ENCODE results near the gene COPG1. TPM values are rescaled to one million over a fixed set of nuclear protein-coding genes. Genes with fewer than 3 reads are reported as not detected.

COPG1 gene
- total RNA-seq, 4 donors from 2014 or later: 64.6 to 95.8 (median 74.0) TPM

GRCh38 chr3:129304146-129304961 is 54.9 kb downstream of the COPG1 start:
- H3K36me3 ChIP-seq: peaks cover 0 to 56% of the 10 kb centered on the region in 2 donors
- no peaks in the 10 kb centered on the region for H3K27me3 ChIP-seq
- no peak overlapping the region for H3K4me3 ChIP-seq
- no peak for ATAC-seq
- WGBS, 2 donors (ENCODE audit: low coverage in 1 of 2): 25 to 50% methylated on average over 1 to 3 of the region's 3 CpGs
- H3K4me1 ChIP-seq: peaks cover 0 to 23% (median 7%) of the 10 kb centered on the region in 3 donors
- TF ChIP-seq POLR2AphosphoS5 (IDR thresholded peaks at IDR 0.05): no peak
- TF ChIP-seq POLR2A (IDR thresholded peaks at IDR 0.05): no peak
- TF ChIP-seq, protein P1, sequence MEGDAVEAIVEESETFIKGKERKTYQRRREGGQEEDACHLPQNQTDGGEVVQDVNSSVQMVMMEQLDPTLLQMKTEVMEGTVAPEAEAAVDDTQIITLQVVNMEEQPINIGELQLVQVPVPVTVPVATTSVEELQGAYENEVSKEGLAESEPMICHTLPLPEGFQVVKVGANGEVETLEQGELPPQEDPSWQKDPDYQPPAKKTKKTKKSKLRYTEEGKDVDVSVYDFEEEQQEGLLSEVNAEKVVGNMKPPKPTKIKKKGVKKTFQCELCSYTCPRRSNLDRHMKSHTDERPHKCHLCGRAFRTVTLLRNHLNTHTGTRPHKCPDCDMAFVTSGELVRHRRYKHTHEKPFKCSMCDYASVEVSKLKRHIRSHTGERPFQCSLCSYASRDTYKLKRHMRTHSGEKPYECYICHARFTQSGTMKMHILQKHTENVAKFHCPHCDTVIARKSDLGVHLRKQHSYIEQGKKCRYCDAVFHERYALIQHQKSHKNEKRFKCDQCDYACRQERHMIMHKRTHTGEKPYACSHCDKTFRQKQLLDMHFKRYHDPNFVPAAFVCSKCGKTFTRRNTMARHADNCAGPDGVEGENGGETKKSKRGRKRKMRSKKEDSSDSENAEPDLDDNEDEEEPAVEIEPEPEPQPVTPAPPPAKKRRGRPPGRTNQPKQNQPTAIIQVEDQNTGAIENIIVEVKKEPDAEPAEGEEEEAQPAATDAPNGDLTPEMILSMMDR (IDR thresholded peaks at IDR 0.05): no peak
- TF ChIP-seq EP300 (IDR thresholded peaks at IDR 0.05): no peak
- peak overlapping the region in 3 of 4 donors; percentile 54 to 81 (median 78) for H3K27ac ChIP-seq
- no peaks in the 10 kb centered on the region for H3K9me3 ChIP-seq

- peaks cover 0 to 51% of the 10 kb centered on the region in 2 donors for H3K36me3 ChIP-seq
These were observed 55.5 kb downstream of the COPG1 start for GRCh38 chr3:129304962-129305222.

GRCh38 chr3:129305592-129306091 is 56.2 kb downstream of the COPG1 start:
- peak overlapping the region; percentile 3 to 37 for H3K4me3 ChIP-seq
- peaks cover 0 to 23% (median 7%) of the 10 kb centered on the region in 3 donors for H3K4me1 ChIP-seq
- no peaks in the 10 kb centered on the region for H3K9me3 ChIP-seq
- peak; percentile 93 for ATAC-seq
- H3K27me3 ChIP-seq: no peaks in the 10 kb centered on the region
- peaks cover 0 to 43% of the 10 kb centered on the region in 2 donors for H3K36me3 ChIP-seq
- TF ChIP-seq POLR2AphosphoS5 (IDR thresholded peaks at IDR 0.05): peak; percentile 79
- TF ChIP-seq EP300 (IDR thresholded peaks at IDR 0.05): no peak
- TF ChIP-seq POLR2A (IDR thresholded peaks at IDR 0.05): peak in 1 of 2 donors; percentile 13
- TF ChIP-seq, protein P1 (IDR thresholded peaks at IDR 0.05): peak in 1 of 4 experiments; percentile 24
- WGBS, 2 donors (ENCODE audit: low coverage in 1 of 2): 1 to 7% methylated on average over 7 to 15 of the region's 26 CpGs
- H3K27ac ChIP-seq: peak overlapping the region; percentile 32 to 85 (median 80)

More at GRCh38 chr3:129304962-129305222, 55.5 kb downstream of the COPG1 start:
- Histone ChIP-seq H3K27me3 (no peaks in the 10 kb centered on the region), H3K9me3 (no peaks in the 10 kb centered on the region), H3K27ac (peak overlapping the region in 3 of 4 donors; percentile 54 to 81 (median 78)), H3K4me3 (no peak overlapping the region), H3K4me1 (peaks cover 0 to 23% (median 7%) of the 10 kb centered on the region in 3 donors)
- TF ChIP-seq, protein P1 (IDR thresholded peaks at IDR 0.05): no peak
- no peak for TF ChIP-seq POLR2AphosphoS5 (IDR thresholded peaks at IDR 0.05)
- no peak for TF ChIP-seq POLR2A (IDR thresholded peaks at IDR 0.05)
- no peak for TF ChIP-seq EP300 (IDR thresholded peaks at IDR 0.05)
- ATAC-seq: no peak
- 83% methylated on average over 1 of the region's 1 CpG for WGBS, 2 donors (ENCODE audit: low coverage in 1 of 2)

DNA sequence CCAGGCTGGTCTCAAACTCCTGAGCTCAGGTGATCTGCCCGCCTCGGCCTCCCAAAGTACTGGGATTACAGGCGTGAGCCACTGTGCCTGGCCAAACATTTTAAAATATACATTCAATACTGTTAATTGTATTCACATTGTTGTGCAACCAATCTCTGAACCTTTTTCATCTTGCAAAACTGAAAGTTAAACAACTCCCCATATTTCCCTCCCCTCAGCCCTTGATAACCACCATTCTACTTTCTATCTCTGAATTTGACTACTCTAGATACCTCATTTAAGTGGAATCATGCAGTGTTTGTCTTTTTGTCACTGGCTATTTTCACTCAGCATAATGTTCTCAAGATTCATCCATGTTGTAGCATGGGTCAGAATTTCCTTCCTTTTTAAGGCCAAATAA is 59.2 kb downstream of the COPG1 start:
- Histone ChIP-seq H3K27me3 (no peaks in the 10 kb centered on the region), H3K27ac (no peak overlapping the region), H3K9me3 (no peaks in the 10 kb centered on the region), H3K36me3 (peaks cover 0 to 13% of the 10 kb centered on the region in 2 donors), H3K4me3 (no peak overlapping the region), H3K4me1 (peaks cover 0 to 28% (median 7%) of the 10 kb centered on the region in 3 donors)
- ATAC-seq: no peak
- TF ChIP-seq EP300 (IDR thresholded peaks at IDR 0.05) (no peak), POLR2A (IDR thresholded peaks at IDR 0.05) (no peak), POLR2AphosphoS5 (IDR thresholded peaks at IDR 0.05) (no peak)
- TF ChIP-seq, protein P1 (IDR thresholded peaks at IDR 0.05): no peak
- 95 to 100% methylated on average over 3 of the region's 3 CpGs for WGBS, 2 donors (ENCODE audit: low coverage in 1 of 2)
